ENCODE results near the gene AGPAT1.
A peak's percentile ranks its signal among the peaks of the same experiment; 100 is the strongest.
"Not testable (repeated sequence)": the region's sequence is repeated elsewhere in the genome, so short reads cannot be mapped to it uniquely, and the experiment has no call there.

Gene AGPAT1

GRCh38 chr6:32192608-32193039 is 16.7 kb upstream of the AGPAT1 start, which contains the start of gene GPSM3:
Gene GPSM3, minus strand, starts transcription at chr6:32192643. Its CDS starts 130 bp downstream, at chr6:32192513.
- no peak for TF ChIP-seq ZNF274 (IDR thresholded peaks at IDR 0.05; ENCODE audit: low read depth, low read length)
- peak within 1 kb of the TSS; percentile 63; the same call in 1 of the 2 replicates for H3K4me3 ChIP-seq (ENCODE audit: low read length)

DNA sequence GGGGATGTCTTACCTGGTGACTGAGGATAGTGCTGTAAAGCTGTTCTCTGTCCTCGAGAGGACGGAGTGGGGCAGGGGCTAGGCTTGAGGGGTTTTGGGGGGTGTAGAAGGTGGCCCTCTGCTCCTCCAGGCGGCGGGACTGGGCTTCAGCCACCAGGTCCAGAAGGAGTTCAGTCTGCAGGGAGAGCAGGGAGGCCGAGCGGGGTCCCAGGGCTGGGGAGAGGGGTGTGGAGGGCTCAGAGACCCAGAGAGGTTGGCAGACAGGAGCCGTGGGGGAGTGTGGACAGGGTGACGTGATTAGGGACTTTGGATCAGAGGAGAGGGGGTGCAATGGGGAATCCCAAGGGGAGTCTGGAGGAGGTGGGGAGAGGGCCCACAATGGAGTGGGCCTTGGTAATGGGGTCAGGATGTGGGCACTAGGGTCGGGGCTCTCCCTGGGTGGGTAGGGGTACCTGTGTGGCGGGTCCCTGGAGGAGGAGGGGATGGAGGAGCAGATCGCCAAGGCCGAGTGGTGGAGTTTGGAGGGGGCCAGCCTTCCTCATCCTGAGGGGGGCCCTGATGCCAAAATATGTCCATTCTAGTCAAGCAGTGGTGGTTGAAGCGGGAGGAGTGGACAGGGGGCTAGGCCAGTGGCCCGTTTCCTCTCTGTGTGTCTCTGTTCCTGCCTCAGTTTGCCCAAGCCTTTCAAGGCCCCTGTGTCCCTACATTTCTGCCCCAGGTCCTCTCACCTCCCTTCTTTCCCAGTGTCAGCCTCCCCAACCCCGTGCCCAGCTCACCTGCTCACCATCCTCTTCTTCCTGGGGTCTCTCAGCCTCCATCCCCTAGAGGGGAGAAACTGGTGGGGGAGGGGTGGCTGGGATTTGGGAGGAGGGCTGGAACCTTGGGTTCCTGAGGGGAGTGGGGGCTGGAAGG is 16.1 kb upstream of the AGPAT1 start:
- no peak for TF ChIP-seq ZNF274 (IDR thresholded peaks at IDR 0.05; ENCODE audit: low read depth, low read length)
- H3K4me3 ChIP-seq (ENCODE audit: low read length), result peak overlapping the region; percentile 63; the same call in 1 of the 2 replicates

DNA sequence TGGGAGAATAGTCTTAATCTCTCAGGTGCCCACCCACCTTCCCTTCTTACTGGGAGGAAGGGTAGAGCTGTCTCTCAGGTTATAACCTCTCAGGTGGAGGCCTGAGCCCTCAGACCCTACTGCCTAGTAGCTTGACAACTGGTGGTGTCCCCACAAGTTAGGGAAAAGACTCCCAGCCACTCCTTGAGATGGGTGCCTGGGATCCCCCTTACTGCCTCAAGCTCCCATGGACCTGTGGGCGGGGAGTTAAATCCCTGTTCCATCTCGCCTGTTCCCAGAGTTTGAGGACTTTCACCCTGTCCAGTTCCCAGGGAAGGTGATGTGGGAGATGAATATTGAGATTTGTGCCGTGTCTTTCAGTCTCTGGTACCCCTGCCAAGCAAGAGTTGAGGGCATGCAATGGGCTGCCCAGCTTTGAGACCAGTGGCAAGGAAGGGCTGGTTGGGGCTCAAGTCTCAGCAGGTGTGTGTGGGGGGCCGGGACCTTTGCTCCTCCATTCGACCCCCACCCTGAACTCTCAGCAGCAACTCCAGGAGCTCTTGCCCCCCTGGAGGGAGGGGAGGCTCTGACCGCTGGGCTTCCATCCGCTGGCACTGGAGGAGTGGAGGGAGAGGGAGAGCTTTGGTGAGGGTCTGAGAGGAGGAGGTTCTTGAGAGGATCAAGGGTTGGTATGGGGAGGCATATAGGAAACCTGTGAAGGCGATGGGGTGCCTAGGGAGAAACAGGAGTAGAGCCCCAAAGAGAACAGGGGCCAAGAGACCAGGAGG is 15.2 kb upstream of the AGPAT1 start:
- peak overlapping the region; percentile 63 for H3K4me3 ChIP-seq (ENCODE audit: low read length)
- TF ChIP-seq ZNF274 (IDR thresholded peaks at IDR 0.05; ENCODE audit: low read depth, low read length), result no peak

GRCh38 chr6:32190054-32190851 is 14.4 kb upstream of the AGPAT1 start, which contains the start of gene PBX2:
Gene PBX2, minus strand, starts transcription at chr6:32190202. Its CDS starts 287 bp downstream, at chr6:32189915.
- peak within 1 kb of the TSS; percentile 76 for H3K4me3 ChIP-seq (ENCODE audit: low read length)
- TF ChIP-seq ZNF274 (IDR thresholded peaks at IDR 0.05; ENCODE audit: low read depth, low read length), result no peak

- peak overlapping the region; percentile 76 for H3K4me3 ChIP-seq (ENCODE audit: low read length)
- no peak for TF ChIP-seq ZNF274 (IDR thresholded peaks at IDR 0.05; ENCODE audit: low read depth, low read length)
Observed at GRCh38 chr6:32189742-32190053, 13.8 kb upstream of the AGPAT1 start.

- peak overlapping the region; percentile 76 for H3K4me3 ChIP-seq (ENCODE audit: low read length)
- no peak for TF ChIP-seq ZNF274 (IDR thresholded peaks at IDR 0.05; ENCODE audit: low read depth, low read length)
Observed at GRCh38 chr6:32189069-32189741, 13.3 kb upstream of the AGPAT1 start.

DNA sequence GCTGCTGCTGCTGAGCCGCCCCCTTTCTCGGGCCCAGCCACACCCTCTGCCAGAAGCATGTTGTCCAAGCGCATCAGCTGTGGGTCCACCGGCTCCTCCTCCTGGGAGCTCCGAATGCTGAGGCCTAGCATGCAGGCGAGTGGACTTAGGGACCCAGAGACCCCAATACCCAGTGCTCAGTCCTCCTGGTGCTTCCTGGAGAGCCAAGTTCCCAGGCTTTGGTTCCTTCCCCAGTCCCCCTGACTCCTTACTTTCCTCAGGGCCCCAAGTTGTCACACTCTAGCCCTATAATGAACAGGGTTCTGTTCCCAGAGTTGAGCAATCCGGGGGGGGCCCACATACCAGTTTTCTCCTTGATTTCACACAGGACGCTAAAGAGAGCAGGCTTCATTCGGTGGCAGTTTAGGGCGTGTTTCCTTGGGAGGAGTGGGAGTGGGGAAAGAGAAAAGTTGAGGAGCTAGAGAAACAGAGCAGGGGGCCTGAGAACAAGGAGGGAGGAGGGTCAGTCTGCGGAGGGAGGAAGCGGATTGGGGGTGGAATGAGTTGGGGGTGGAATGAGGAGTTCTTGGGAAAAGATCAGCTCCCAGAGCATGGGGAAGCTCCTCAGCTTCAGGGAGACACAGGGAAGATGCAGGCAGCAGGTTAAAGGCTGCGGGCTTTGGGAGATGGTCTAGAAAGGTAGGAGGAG is 12.6 kb upstream of the AGPAT1 start:
- no peak for TF ChIP-seq ZNF274 (IDR thresholded peaks at IDR 0.05; ENCODE audit: low read depth, low read length)

DNA sequence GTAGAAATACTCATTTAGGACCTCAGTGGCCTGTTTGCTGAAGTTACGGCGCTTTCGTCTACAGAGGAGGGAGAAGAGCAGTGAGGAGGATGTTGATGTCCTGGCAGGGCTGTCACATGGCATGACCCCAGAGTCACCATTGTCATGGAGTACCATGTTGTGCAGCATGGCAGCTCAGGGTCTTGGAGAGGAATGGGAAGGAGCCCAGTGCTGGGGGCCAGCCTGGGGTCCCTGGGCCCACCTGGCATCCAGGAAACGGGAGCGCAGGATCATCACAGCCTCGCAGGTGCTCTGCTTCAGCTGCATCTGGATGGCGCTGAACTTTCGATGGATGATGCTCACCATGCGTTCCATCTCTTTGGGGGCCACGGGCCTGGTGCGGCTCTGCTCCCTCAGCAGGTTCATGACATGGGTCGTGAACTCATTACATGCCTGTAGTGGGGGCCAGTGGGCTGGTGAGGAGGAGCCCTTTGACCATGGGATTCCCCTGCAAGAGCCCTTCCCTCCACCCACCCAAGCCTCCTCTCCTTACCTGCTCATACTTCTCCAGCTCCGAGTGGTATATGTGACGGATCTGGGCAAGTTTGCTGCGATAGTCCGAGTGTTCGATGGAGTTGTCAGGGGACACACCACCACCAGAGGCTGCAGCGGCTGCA is 12.0 kb upstream of the AGPAT1 start:
- H3K4me3 ChIP-seq (ENCODE audit: low read length), result not testable (repeated sequence)

More for the DNA sequence above, 12.6 kb upstream of the AGPAT1 start:
- peak overlapping the region; percentile 76 for H3K4me3 ChIP-seq (ENCODE audit: low read length)

GRCh38 chr6:32187009-32187709 is 11.3 kb upstream of the AGPAT1 start:
- no peak overlapping the region for H3K4me3 ChIP-seq (ENCODE audit: low read length)
- no peak for TF ChIP-seq ZNF274 (IDR thresholded peaks at IDR 0.05; ENCODE audit: low read depth, low read length)

- H3K4me3 ChIP-seq (ENCODE audit: low read length), result not testable (repeated sequence)
Observed at GRCh38 chr6:32186151-32186840, 10.4 kb upstream of the AGPAT1 start.

DNA sequence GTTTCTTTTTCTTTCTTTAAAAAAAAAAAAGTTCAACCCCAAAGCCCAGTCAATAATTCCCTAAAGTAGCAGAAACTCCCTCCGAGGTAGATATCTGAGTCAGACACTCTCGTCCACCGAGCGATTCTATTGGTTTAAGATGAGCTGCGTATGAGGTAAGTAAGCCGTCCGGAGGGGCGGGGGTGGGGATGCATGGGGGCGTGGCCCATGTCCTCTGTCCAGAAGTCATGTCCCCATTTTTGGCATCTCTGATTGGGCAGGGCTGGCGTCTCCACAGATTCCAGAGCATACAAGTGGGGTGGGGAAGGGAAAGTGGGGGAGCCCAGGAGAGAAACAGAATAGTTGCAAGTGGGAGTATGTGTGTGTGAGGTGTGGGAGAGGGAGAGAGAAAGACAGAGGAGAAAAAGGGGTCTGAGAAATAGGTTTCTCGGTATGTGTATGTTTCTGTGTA is 9.8 kb upstream of the AGPAT1 start:
- not testable (repeated sequence) for H3K4me3 ChIP-seq (ENCODE audit: low read length)
